GM18511 (cell line): Measurements from ENCODE around the gene LDLRAD2.
A peak's percentile ranks its signal among the peaks of the same experiment; 100 is the strongest.

ENCODE experiments used
- ATAC-seq: cut with Tn5 transposase; IDR thresholded peaks from one replicate; pipeline ENCODE4 v1.9.1; 2021; ENCODE audit warnings: mild to moderate bottlenecking, moderate library complexity; ENCODE audit not compliant: unreplicated experiment

LDLRAD2 gene

GRCh38 chr1:21857840-21858670 lies 46.0 kb downstream of the LDLRAD2 start:
- ATAC-seq, result no peak

- no peak for ATAC-seq
These were observed 47.7 kb downstream of the LDLRAD2 start for GRCh38 chr1:21859669-21860179.

GRCh38 chr1:21860971-21861370 lies 48.9 kb downstream of the LDLRAD2 start:
- ATAC-seq, result no peak

- no peak for ATAC-seq
These were observed 49.8 kb downstream of the LDLRAD2 start for GRCh38 chr1:21861602-21862429.

- ATAC-seq, result no peak
These were observed 51.9 kb downstream of the LDLRAD2 start for GRCh38 chr1:21863981-21864380.

- no peak for ATAC-seq
These were observed 52.7 kb downstream of the LDLRAD2 start for GRCh38 chr1:21864730-21865129.

- ATAC-seq, result no peak
These were observed 53.5 kb downstream of the LDLRAD2 start for GRCh38 chr1:21865609-21865942.

GRCh38 chr1:21865943-21866706 lies 54.1 kb downstream of the LDLRAD2 start:
- ATAC-seq, result peak; percentile 86

- peak; percentile 7 for ATAC-seq
These were observed 54.6 kb downstream of the LDLRAD2 start for GRCh38 chr1:21866707-21867043.

- no peak for ATAC-seq
These were observed 55.5 kb downstream of the LDLRAD2 start for GRCh38 chr1:21867451-21867996.

- ATAC-seq, result no peak
These were observed 56.4 kb downstream of the LDLRAD2 start for GRCh38 chr1:21868482-21868881.

GRCh38 chr1:21868941-21869454 lies 56.9 kb downstream of the LDLRAD2 start:
- ATAC-seq, result no peak

GRCh38 chr1:21869620-21870121 lies 57.6 kb downstream of the LDLRAD2 start:
- no peak for ATAC-seq

- ATAC-seq, result no peak
These were observed 58.5 kb downstream of the LDLRAD2 start for GRCh38 chr1:21870611-21871010.

- no peak for ATAC-seq
These were observed 59.9 kb downstream of the LDLRAD2 start for GRCh38 chr1:21871943-21872342.

GRCh38 chr1:21872445-21873079 lies 60.5 kb downstream of the LDLRAD2 start:
- no peak for ATAC-seq

GRCh38 chr1:21873174-21873573 lies 61.1 kb downstream of the LDLRAD2 start:
- ATAC-seq, result no peak

- ATAC-seq, result no peak
These were observed 61.7 kb downstream of the LDLRAD2 start for GRCh38 chr1:21873761-21874160.

GRCh38 chr1:21874328-21874727 lies 62.3 kb downstream of the LDLRAD2 start:
- no peak for ATAC-seq
